Suprapubic skin (tissue), 3 donors: ENCODE measurements around the gene SLC2A13.

Experiments
- POLR2A ChIP-seq, 2 donors: fragments of 450-650 bp; IDR thresholded peaks; one replicate each; pipeline ENCODE4 v1.6.1; 2017; ENCODE audit warnings: antibody characterized with exemption in 2 of 2, mild to moderate bottlenecking in 2 of 2, moderate library complexity in 2 of 2
- TF ChIP-seq, protein P1 (sequence below), 2 donors: fragments of 200-600 bp in 1 of 2; fragments of 450-650 bp in 1 of 2; sonication (generic) in 1 of 2; IDR thresholded peaks; one replicate each; pipeline ENCODE4 v1.5.1; 2016 to 2019; ENCODE audit warnings: antibody characterized with exemption in 2 of 2, mild to moderate bottlenecking in 1 of 2, moderate library complexity in 1 of 2

DNA sequence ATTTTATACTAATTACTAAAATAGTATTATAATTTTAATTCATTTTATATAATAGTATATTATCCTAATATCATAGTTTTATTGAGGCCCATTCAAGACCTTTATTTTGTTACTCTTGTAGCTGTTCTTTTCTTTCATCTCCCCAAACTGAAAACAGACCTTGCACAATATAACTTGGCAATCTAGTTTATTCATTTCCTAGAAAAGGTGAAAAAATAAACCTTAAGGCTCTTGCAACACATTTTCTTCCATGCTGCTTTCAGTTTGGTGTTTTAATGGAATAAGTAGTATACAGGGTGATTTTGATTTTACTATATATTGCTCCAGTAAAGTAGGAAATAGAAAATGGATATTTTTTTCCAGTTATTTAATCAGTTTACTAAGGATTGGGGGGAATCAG is 174.0 kb downstream of the SLC2A13 start:
- TF ChIP-seq, protein P1, sequence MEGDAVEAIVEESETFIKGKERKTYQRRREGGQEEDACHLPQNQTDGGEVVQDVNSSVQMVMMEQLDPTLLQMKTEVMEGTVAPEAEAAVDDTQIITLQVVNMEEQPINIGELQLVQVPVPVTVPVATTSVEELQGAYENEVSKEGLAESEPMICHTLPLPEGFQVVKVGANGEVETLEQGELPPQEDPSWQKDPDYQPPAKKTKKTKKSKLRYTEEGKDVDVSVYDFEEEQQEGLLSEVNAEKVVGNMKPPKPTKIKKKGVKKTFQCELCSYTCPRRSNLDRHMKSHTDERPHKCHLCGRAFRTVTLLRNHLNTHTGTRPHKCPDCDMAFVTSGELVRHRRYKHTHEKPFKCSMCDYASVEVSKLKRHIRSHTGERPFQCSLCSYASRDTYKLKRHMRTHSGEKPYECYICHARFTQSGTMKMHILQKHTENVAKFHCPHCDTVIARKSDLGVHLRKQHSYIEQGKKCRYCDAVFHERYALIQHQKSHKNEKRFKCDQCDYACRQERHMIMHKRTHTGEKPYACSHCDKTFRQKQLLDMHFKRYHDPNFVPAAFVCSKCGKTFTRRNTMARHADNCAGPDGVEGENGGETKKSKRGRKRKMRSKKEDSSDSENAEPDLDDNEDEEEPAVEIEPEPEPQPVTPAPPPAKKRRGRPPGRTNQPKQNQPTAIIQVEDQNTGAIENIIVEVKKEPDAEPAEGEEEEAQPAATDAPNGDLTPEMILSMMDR (IDR thresholded peaks at IDR 0.05), result no peak
- no peak for TF ChIP-seq POLR2A (IDR thresholded peaks at IDR 0.05)
